Neural progenitor cell (in vitro differentiated cells): ENCODE data around the gene UBALD2.

Experiments used
- EZH2 ChIP-seq: fragments of 200-600 bp; sonication (generic); IDR thresholded peaks from 2 replicates; pipeline ENCODE4 v1.6.1; 2017; ENCODE audit warnings: antibody characterized with exemption, mild to moderate bottlenecking, moderate library complexity
- EZH2phosphoT487 ChIP-seq: fragments of 200-600 bp; sonication (generic); IDR thresholded peaks from 2 replicates; pipeline ENCODE4 v1.6.1; 2017; ENCODE audit warnings: antibody characterized with exemption
- TF ChIP-seq, protein P1 (sequence below): fragments of 200-600 bp; sonication (generic); IDR thresholded peaks from 2 replicates; pipeline ENCODE4 v1.5.1; 2017; ENCODE audit warnings: antibody characterized with exemption, mild to moderate bottlenecking

DNA sequence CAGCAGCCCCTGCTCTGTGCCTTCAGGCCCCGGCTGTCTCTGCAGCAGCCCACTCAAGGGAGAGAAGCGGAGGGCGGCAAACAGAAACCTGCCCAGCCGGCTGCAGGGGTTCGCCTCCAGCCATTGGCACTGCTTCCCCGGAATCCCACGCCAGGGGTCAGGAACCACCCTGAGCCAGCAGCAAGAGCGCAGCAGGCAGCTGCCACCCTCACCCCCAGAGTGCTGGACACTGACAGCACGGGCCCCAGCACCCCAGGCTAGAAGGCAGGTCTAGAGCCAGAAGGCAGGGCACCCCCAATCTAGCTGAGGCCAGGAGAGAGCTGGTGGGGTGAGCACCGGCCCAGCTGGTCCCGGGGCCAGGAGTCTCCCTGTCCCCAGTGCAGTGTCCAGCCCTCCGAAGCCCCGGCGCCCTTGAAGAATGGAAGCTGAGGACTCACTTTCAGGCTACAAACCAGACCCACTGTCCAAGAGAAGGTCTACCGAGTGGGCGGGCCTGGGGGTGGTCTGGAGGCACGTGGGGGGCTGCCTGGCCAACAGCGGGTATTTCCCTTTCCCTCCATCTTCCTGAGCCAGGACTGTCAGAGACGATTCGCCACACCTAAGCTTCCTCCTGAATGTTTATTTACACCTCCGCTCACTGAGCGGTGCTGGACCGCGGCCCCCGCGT, 8.4 kb downstream of the UBALD2 start:
- TF ChIP-seq, protein P1, sequence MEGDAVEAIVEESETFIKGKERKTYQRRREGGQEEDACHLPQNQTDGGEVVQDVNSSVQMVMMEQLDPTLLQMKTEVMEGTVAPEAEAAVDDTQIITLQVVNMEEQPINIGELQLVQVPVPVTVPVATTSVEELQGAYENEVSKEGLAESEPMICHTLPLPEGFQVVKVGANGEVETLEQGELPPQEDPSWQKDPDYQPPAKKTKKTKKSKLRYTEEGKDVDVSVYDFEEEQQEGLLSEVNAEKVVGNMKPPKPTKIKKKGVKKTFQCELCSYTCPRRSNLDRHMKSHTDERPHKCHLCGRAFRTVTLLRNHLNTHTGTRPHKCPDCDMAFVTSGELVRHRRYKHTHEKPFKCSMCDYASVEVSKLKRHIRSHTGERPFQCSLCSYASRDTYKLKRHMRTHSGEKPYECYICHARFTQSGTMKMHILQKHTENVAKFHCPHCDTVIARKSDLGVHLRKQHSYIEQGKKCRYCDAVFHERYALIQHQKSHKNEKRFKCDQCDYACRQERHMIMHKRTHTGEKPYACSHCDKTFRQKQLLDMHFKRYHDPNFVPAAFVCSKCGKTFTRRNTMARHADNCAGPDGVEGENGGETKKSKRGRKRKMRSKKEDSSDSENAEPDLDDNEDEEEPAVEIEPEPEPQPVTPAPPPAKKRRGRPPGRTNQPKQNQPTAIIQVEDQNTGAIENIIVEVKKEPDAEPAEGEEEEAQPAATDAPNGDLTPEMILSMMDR = no peak
- TF ChIP-seq EZH2 (no peak), EZH2phosphoT487 (no peak)
